K562 (cell line): ENCODE data around the gene INPP1. TPM values are rescaled to one million over a fixed set of nuclear protein-coding genes. Genes with fewer than 3 reads are reported as not detected.

Experiments
- ATAC-seq: fragments of 200-7000 bp; cut with Tn5 transposase; 3 replicates; pipeline ENCODE4 v1.9.1; 2020; ENCODE audit warnings: moderate library complexity
- BruUV-seq: library from RNA; stranded (reverse); fragments of 400-500 nt; replicated peaks from 2 replicates; lab custom pipeline; 2021; lab: Mats Ljungman, UMichigan
- CTCF ChIA-PET: fragments of 300-600 bp; formaldehyde crosslinking; extraction: SDS; loops from one replicate; lab custom pipeline; 2021; ENCODE audit warnings: low intra/inter-chr PET ratio; lab: Yijun Ruan, JAX
- POLR2A ChIA-PET: fragments of 300-600, 350-650 bp; sonication (Branson Sonifier 250); formaldehyde crosslinking; extraction: SDS; loops from one replicate; lab custom pipeline; 2021; ENCODE audit warnings: antibody characterized with exemption, inconsistent platforms; lab: Yijun Ruan, JAX
- DNase-seq, 4 experiments: peaks; one replicate each; pipeline versions ENCODE4 v3.0.0 to v3.0.0-alpha.2; 2011 to 2018; ENCODE audit warnings: low spot score in 3 of 4, mixed read lengths in 3 of 4; ENCODE audit errors: extremely low read depth in 1 of 4
- FAIRE-seq: peaks from 2 replicates; lab custom pipeline; 2011; peaks lifted over from hg19 to GRCh38; lab: Jason Lieb, UNC
- H2AFZ ChIP-seq: 2 replicates; pipeline ENCODE4 v1.6.0; 2011; ENCODE audit warnings: low read depth, low read length, control low read depth, inconsistent platforms
- H3K27ac ChIP-seq: fragments of 200-600 bp; 3 replicates; pipeline ENCODE4 v1.8.0; 2011; ENCODE audit warnings: low read depth, mild to moderate bottlenecking, control low read depth, inconsistent platforms, low read length, moderate library complexity, mixed read lengths; ENCODE audit errors: extremely low read depth
- H3K27me3 ChIP-seq, 2 experiments: fragments of 300-600 bp in 1 of 2; 2 replicates in 1 of 2; 3 replicates in 1 of 2; pipeline versions ENCODE4 v1.6.0 to v1.8.0; 2011; ENCODE audit warnings: inconsistent platforms in 2 of 2, low read length in 2 of 2, mild to moderate bottlenecking in 1 of 2, mixed read lengths in 1 of 2, moderate library complexity in 1 of 2; ENCODE audit not compliant: control insufficient read depth in 2 of 2, insufficient read depth in 2 of 2
- H3K36me3 ChIP-seq: fragments of 300-600 bp; 3 replicates; pipeline ENCODE4 v1.8.0; 2011; ENCODE audit warnings: mild to moderate bottlenecking, low read length, inconsistent platforms; ENCODE audit not compliant: control insufficient read depth, insufficient read depth
- H3K4me1 ChIP-seq, 2 experiments: fragments of 200-600 bp in 1 of 2; replicated peaks in 1 of 2; 2 replicates in 1 of 2; 3 replicates in 1 of 2; pipeline versions ENCODE4 v1.5.1 to v1.8.0; 2011; ENCODE audit warnings: inconsistent platforms in 2 of 2, low read length in 2 of 2, mild to moderate bottlenecking in 1 of 2, mixed read lengths in 1 of 2, moderate library complexity in 1 of 2; ENCODE audit not compliant: control insufficient read depth in 2 of 2, insufficient read depth in 2 of 2
- H3K4me2 ChIP-seq: 2 replicates; pipeline ENCODE4 v1.6.1; 2011; ENCODE audit warnings: low read length, control low read depth, inconsistent platforms, mixed read lengths; ENCODE audit not compliant: insufficient read depth
- H3K4me3 ChIP-seq: fragments of 200-600 bp; sonication (generic), shearing (Covaris generic); 2 replicates; pipeline ENCODE4 v1.5.1; 2016; ENCODE audit warnings: control low read depth, inconsistent platforms
- H3K79me2 ChIP-seq: fragments of 200-600 bp; 3 replicates; pipeline ENCODE4 v1.8.0; 2011; ENCODE audit warnings: low read length, inconsistent platforms; ENCODE audit not compliant: control insufficient read depth, insufficient read depth
- H3K9ac ChIP-seq, 2 experiments: 2 replicates each; pipeline versions ENCODE4 v1.6.0 to v1.6.1; 2011; ENCODE audit warnings: low read depth in 2 of 2, low read length in 2 of 2, control low read depth in 1 of 2, inconsistent platforms in 1 of 2, mild to moderate bottlenecking in 1 of 2, mixed read lengths in 1 of 2; ENCODE audit not compliant: insufficient read depth in 1 of 2
- H3K9me1 ChIP-seq: one replicate; pipeline ENCODE4 v1.6.0; 2011; ENCODE audit warnings: inconsistent platforms, mild to moderate bottlenecking, low read length, moderate library complexity; ENCODE audit not compliant: control insufficient read depth, insufficient read depth
- H3K9me3 ChIP-seq: replicated peaks from 2 replicates; pipeline ENCODE4 v1.5.1; 2011; ENCODE audit warnings: low read depth, low read length, inconsistent platforms; ENCODE audit not compliant: control insufficient read depth, insufficient read depth
- H4K20me1 ChIP-seq: replicated peaks from 2 replicates; pipeline ENCODE4 v1.6.1; 2011; ENCODE audit warnings: low read length, inconsistent platforms, mixed read lengths; ENCODE audit not compliant: control insufficient read depth, insufficient read depth
- CCAR2 ChIP-seq: fragments of 200-400 bp; formaldehyde crosslinking; IDR thresholded peaks from 2 replicates; pipeline ENCODE4 v1.6.1; 2017; ENCODE audit warnings: mild to moderate bottlenecking, low read depth, low read length
- EHMT2 ChIP-seq: fragments of 450-650 bp; IDR thresholded peaks from 2 replicates; pipeline ENCODE4 v1.6.1; 2018; ENCODE audit warnings: antibody characterized with exemption
- GATAD2B ChIP-seq: fragments of 450-650 bp; IDR thresholded peaks from 2 replicates; pipeline ENCODE4 v1.6.1; 2017; ENCODE audit warnings: mild to moderate bottlenecking, borderline replicate concordance
- KDM4B ChIP-seq, 2 experiments: fragments of 450-650 bp in 1 of 2; sonication (generic) in 1 of 2; IDR thresholded peaks; 2 replicates each; pipeline ENCODE4 v1.6.1; 2016 to 2017; ENCODE audit warnings: borderline replicate concordance in 2 of 2, antibody characterized with exemption in 1 of 2, low read depth in 1 of 2, mild to moderate bottlenecking in 1 of 2
- NONO ChIP-seq, 2 experiments: fragments of 200-400 bp in 1 of 2; fragments of 450-650 bp in 1 of 2; formaldehyde crosslinking in 1 of 2; IDR thresholded peaks; 2 replicates each; pipeline ENCODE4 v1.6.1; 2017; ENCODE audit warnings: low read depth in 2 of 2, mild to moderate bottlenecking in 2 of 2, moderate library complexity in 2 of 2, low read length in 1 of 2
- OTX1 ChIP-seq: fragments of 450-650 bp; formaldehyde crosslinking; IDR thresholded peaks from 2 replicates; pipeline ENCODE4 v1.4.0; 2022; ENCODE audit warnings: mild to moderate bottlenecking
- SOX6 ChIP-seq: fragments of 450-650 bp; IDR thresholded peaks from 2 replicates; pipeline ENCODE4 v1.6.1; 2014; ENCODE audit warnings: mild to moderate bottlenecking
- ZBTB12 ChIP-seq: fragments of 250-450 bp; sonication (Bioruptor Pico); IDR thresholded peaks from 2 replicates; pipeline ENCODE4 v1.4.0; 2020
- ZFX ChIP-seq: sonication (generic); formaldehyde crosslinking; IDR thresholded peaks from 2 replicates; pipeline ENCODE4 v1.8.0; 2022; ENCODE audit warnings: mild to moderate bottlenecking, missing genetic modification reagents, moderate library complexity
- WGBS: fragments of 100-300 bp; shearing (Covaris generic); methylation state at CpG from one replicate; pipeline ENCODE4 v1.1.6; 2016; ENCODE audit warnings: low coverage, mixed read lengths; ENCODE audit not compliant: insufficient coverage; ENCODE audit errors: missing lambda C conversion rate; 5-methylcytosine and 5-hydroxymethylcytosine counted together
- in situ Hi-C: fragments of 300-500 bp; cut with MboI; formaldehyde crosslinking; loops from 4 replicates; pipeline ENCODE4 v1.15.0; 2018; ENCODE audit warnings: inconsistent platforms, mixed read lengths
- intact Hi-C: fragments of 100-400 bp; cut with micrococcal nuclease; formaldehyde crosslinking; loops from 2 replicates; pipeline ENCODE4 v1.14.2; 2022
- polyA plus RNA-seq, 8 experiments: library from polyadenylated mRNA; depleted of rRNA in 4 of 8; stranded (reverse) in 5 of 8; unstranded in 3 of 8; fragments of >200 nt; fragmentation: Nextera tagmentation in 2 of 8; fragmentation: Illumina TruSeq in 1 of 8; extraction: Ambion mirVana in 2 of 8; extraction: Trizol in 1 of 8; gene quantifications; 2 replicates each; pipeline versions ENCODE4 v1.2.1 to v1.2.3, GENCODE V29; 2011 to 2014; ENCODE audit warnings: inconsistent platforms in 1 of 8, missing spikeins in 1 of 8
- total RNA-seq, 7 experiments: library from RNA; depleted of rRNA in 6 of 7; stranded (reverse); fragments of >200 nt in 6 of 7; fragmentation: Illumina TruSeq in 2 of 7; extraction: Trizol in 2 of 7; gene quantifications; 2 replicates each; pipeline versions ENCODE4 v1.2.1 to v1.2.3, GENCODE V29; 2011 to 2021; ENCODE audit warnings: low replicate concordance in 1 of 7

INPP1 gene
- total and polyA plus RNA-seq, 9 of the 15 experiments (the other 6 are each of a cell fraction or from before 2014, with no cell fraction given), result 3.7 to 11.8 (median 6.5) TPM

GRCh38 chr2:190319555-190320498 is 23.6 kb upstream of the INPP1 start, which contains the start of gene HIBCH:
Gene HIBCH (minus strand): TSS chr2:190319826. CDS start chr2:190319750, 76 bp downstream.
- H4K20me1 ChIP-seq, result no peaks in the 10 kb centered on the region
- H3K27ac ChIP-seq, result peak within 1 kb of the TSS; percentile 52
- ChIA-PET POLR2A (interaction anchor here (0.5 to 2.0 kb wide), 8 partner anchors 11 to 490 kb away, joined by 3 to 6 read pairs (median 3); no protein-coding TSS in a partner anchor), CTCF (interaction anchor here (0.8 to 1.1 kb wide), 2 partner anchors 53 to 192 kb away, joined by 3 read pairs; no protein-coding TSS in a partner anchor)
- ATAC-seq (peak; percentile 95), DNase-seq (peak; percentile 75 to 98 (median 82)), FAIRE-seq (peak; percentile 96)
- no TSS peak for BruUV-seq
- WGBS, result 0% methylated on average over 29 of the region's 50 CpGs
- H3K27me3 ChIP-seq, result no peaks in the 10 kb centered on the region
- peak within 1 kb of the TSS; percentile 96 for H3K4me2 ChIP-seq
- peak within 1 kb of the TSS; percentile 62 to 88 for H3K9ac ChIP-seq
- H3K4me3 ChIP-seq, result peak within 1 kb of the TSS; percentile 72
- no peaks in the 10 kb centered on the region for H3K9me1 ChIP-seq
- peaks cover 0 to 12% of the 10 kb centered on the region in 2 experiments; a peak in 3 of 5 replicates for H3K4me1 ChIP-seq
- peak within 1 kb of the TSS; percentile 95 for H2AFZ ChIP-seq
- peaks cover 42% of the 10 kb centered on the region for H3K79me2 ChIP-seq
- in situ Hi-C loops (no loop called here), intact Hi-C loops (loop anchor here (2.0 to 10.0 kb wide), 4 partner anchors 43 to 655 kb away; partner anchors contain the start of gene ASNSD1)
- peaks cover 7% of the 10 kb centered on the region; the same call in 1 of the 3 replicates for H3K36me3 ChIP-seq
- H3K9me3 ChIP-seq, result no peaks in the 10 kb centered on the region
- TF ChIP-seq KDM4B (IDR thresholded peaks at IDR 0.05; ENCODE audit: borderline replicate concordance in 2 of 2, low read depth in 1 of 2), result no peak; a peak in 1 of 4 replicates
- no peak for TF ChIP-seq GATAD2B
- TF ChIP-seq CCAR2, result no peak
- TF ChIP-seq NONO (IDR thresholded peaks at IDR 0.05; ENCODE audit: low read depth in 2 of 2, low read length in 1 of 2), result no peak
- TF ChIP-seq ZBTB12 (CRISPR knock-in tag), result no peak
- no peak for TF ChIP-seq OTX1 (CRISPR knock-in tag)
- peak; percentile 44; the same call in 1 of the 2 replicates for TF ChIP-seq ZFX
- peak; percentile 82 for TF ChIP-seq EHMT2
- peak; percentile 50; the same call in 1 of the 2 replicates for TF ChIP-seq SOX6
